IPS-NIHi7 (cell line): ENCODE results near the gene ASPDH.
"Not testable (repeated sequence)": the region's sequence is repeated elsewhere in the genome, so short reads cannot be mapped to it uniquely, and the experiment has no call there.

ENCODE experiments used
- DNase-seq: peaks from one replicate; pipeline ENCODE4 v3.0.0; 2012; ENCODE audit warnings: mixed read lengths; ENCODE audit errors: extremely low spot score

ASPDH gene

DNA sequence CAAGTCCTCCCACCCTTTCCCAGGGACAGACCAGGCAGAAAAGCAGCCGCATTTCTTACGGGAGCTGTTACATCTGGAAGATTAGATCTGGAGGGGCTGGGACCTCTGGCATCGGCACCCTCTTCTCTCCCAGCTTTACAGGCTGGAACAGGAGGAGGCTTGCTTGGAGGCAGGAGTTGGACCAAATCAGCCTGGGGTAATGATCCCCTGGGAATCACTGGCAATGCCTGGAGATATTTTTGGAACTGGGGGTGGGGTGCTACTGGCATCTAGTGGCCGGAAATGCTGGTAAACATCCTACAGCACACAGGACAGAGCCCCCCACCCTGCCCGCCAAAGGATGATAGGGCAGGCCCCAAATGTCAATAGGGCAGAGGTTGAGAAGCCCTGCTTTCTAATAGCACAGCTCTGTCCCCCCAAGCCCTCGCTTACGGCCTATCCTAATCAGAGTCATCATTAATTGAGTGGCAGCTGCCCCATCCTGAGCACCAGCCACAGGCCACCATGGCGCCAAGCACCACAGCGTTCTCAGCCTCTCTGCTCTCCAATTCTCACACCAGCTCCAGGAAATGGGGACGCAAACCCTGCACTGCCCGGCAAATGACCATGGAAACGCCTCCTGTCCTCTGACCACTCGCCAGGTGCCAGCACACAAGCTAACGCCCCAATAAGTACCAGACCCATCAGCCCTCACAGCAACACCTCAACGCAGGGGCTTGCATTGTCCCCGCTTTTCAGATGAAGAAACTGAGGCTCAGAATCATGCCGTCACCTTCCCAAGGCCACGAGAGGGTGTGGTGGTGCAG lies 33.9 kb upstream of the ASPDH start:
- DNase-seq, result no peak

DNA sequence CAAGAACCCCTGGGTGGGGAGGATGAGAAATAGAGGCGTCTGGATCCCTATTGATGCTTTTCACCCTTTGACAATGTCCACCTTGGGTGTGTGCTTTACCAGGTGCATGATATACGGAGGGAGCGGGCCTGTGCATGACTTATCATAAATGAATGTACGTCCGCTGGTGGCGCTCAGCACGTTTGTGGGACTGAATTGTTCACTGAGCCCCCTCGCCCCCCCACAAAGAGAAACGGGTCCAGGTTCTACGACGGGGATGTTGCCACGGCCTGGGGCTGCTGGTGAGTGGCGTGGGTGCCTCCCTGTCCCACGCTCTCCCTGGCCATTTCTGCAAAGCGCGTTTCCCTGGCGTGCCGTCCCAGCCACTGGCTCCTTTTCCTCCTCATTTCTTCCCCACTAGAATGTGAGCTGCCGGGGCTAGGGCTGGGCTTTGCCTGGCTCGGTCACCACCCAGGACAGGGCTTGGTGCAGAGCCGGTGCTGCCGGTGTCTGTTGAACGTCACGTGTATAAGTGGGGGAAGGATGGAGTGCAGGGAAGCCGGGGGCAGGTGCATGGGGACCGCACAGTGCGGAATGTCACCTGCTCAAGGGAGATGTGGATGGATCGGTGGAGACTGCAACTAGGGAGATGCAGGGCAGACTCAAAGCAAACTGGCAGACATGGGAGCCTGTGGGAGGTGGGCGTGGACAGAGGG lies 33.0 kb upstream of the ASPDH start:
- no peak for DNase-seq

DNA sequence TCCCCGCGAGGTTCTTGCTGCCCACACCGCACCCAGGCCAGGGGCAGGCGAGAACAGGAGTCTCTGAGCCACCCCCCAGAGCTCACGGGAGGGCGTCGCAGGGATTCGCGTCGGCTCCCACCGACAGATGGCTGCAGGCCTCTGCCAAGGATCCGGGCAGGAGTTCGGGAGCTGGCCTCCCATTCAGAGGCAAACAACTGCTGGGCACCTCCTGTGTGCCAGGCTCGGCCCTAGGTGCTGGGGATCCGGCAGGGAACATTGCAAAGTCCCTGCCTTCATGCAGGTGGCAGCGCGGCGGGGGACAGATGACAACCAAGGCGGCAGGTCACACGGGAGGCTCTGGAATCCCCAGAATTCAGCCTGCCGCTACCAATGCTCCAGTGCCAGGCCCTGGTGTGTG lies 29.2 kb upstream of the ASPDH start:
- DNase-seq, result no peak

DNA sequence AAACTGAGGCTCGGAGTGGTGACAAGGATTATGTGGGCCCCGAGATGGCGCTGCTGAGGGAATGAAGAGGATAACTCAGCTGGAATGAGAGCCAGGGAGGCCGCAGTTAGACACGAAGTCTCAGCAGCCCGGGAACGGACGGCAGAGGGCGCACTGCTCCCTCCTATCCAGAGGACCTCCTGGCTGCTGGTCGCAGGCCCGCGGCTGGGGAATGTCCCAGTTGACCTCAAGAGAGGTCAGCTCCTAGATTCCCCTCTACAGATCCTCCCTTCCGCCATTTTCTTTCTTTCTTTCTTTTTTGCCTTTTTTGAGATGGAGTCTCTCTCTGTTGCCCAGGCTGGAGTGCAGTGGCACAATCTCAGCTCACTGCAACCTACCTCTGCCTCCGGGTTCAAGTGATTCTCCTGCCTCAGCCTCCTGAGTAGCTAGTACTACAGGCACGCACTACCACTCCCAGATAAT lies 24.1 kb upstream of the ASPDH start:
- peak; percentile 97 for DNase-seq

DNA sequence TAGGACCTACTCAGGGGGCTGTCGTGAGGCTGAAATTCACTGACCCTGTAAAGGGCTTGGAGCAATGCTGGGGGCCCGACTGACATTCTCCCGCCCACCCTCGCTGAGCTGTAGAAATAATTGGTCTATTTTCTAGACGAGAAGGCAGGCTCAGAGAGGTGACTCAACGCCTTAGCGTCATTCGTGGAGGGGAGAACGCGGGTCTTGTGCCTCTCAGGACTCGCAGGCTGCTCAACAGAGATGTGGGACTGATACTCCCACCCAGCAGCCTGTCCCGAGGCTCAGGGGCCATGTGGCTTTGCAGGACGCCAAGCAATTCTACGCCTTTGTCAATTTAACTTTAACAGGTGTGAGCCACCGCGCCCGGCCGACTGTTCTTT lies 23.6 kb upstream of the ASPDH start:
- no peak for DNase-seq

DNA sequence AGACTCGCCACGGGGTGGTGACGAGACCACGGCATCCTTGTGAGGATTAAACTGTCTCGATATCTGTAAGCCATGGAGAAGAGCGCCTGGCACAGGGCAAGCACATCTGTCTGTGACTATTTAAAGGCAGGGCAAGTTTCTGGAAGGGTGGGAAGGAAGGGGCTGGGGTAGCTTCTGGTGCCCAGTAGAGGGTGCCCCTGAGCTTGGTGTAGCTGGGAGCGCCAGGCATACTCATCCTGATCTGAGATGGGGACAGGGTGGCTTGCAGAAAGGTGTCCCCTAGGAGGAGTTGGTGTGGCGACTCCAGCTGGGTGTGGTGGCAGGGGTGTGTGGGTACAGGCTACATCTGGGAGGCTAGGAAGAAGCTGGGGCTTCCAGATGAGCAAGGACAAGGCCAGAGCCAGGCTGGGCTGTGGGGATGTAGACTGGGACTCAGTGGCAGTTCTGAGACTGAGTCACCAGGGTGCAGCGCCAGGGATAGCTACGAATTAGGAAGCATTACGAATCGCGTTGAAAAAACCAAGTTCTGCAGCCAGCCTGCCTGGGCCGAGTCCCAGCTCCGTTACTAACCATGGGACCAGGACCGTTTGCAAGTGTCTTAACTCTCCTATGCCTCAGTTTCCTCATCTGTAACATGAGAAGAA lies 23.1 kb upstream of the ASPDH start:
- DNase-seq, result no peak

DNA sequence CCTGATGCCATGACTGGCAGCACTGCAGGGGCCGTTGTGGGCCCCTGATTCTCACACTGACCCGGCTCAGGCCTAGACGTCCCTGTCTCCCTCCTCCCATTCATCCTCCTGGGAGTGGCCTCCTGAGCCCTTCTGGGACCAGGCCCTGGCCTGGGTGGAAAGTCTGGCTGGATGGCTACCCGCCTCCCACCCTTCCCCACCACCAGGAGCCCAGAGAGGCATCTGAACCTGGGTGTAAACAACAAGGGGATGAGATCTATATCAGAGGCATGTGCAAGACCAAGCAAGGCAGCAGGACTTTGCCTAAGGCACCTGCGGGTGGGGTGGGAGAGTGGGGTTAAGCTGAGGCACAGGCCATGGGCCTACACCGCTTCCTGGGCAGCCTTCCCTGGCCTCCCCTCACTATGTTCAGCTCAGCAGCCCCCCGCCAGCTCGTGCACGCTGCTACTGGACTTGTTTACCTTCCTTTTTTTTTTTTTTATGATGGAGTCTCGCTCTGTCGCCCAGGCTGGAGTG lies 22.0 kb upstream of the ASPDH start:
- DNase-seq, result no peak

DNA sequence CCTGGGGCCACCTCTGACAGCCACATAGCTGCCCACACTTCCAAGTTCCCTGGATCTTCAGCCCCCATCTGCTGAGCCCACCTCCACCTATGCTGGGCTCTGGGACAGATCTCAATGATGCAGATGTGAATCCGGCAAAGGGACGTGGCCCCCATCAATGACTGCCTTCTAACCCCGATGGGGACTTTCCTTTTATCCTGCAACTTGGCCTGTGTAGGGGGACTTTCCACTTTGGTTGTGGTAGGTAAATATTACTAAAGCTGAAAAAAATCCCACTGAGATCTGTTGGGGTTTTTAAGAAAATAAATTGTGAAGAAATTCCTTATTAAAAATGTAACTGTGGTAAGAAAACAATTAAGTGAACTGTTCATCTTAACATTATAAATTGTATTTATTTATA lies 20.8 kb upstream of the ASPDH start:
- no peak for DNase-seq

DNA sequence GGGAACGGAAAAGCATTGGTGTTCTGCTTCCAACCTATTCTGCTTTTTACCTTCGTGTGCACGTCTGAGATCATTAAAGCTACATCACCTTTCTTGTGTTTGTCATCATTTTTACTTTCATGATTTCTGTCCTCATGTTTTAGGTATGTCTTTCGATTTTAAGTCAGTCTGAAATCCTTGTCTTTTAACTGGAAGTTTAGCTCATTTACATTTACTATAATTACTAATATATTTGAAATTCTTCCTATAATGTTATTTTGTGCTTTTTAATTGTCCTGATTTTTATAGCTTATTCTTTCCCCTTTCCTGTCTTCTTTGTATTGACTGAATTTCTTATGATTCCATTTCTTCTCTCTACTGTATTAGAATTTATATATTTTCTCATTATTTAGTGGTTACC lies 19.2 kb upstream of the ASPDH start:
- no peak for DNase-seq

DNA sequence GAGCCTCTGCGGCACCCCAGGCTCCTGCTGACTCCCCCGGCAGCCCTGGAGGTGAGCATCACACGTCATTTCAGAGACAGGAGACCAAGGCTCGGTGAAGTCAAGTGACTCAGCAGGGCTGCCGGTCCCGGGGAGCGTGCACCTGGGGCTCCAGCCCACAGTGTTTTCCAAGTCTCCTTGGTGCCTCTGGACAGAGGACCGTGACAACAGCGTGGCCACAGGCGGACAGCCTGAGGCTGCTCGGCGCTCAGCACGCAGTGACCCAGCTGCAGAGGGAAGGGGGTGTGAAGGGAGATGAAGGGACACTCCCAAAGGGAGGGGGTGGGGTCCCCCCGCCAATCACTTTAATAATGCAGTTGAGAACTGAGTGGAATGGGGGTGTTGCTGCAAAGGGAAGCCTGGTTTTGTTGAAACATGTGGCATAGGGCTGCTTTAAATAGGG lies 17.5 kb upstream of the ASPDH start:
- DNase-seq, result no peak

DNA sequence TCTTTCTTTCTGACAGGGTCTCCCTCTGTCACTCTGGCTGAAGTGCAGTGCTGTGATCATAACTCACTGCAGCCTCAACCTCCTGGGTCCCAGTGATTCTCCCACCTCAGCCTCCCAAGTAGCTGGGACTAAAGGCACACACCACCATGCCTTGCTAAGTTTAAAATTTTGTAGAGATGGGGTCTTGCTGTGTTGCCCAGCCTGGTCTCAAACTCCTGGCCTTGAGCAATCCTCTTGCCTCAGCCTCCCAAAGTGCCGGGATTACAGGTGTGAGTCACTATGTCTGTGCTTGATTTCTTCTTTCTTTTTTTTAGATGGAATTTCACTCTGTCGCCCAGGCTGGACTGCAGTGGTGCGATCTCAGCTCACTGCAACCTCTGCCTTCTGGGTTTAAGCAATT lies 14.3 kb upstream of the ASPDH start:
- DNase-seq, result not testable (repeated sequence)

DNA sequence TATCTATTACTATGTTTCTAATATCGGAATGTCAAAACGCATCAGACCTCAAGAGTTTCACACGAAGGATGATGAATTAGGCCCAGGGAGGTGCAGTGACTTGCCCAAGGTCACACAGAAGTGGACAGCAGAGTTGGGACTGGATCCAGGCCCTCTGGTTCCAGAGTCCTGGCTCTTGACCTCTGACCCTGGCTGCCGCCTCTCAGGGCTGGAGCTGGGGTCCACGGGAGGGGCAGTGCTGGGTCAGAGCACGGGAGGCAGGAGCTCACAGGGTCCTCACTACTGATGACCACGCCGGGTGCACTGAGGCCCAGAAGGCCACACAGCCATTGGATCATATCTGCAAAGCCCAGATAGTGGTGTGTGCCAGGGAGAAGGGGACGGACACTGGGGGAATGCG lies 9.2 kb upstream of the ASPDH start:
- no peak for DNase-seq

DNA sequence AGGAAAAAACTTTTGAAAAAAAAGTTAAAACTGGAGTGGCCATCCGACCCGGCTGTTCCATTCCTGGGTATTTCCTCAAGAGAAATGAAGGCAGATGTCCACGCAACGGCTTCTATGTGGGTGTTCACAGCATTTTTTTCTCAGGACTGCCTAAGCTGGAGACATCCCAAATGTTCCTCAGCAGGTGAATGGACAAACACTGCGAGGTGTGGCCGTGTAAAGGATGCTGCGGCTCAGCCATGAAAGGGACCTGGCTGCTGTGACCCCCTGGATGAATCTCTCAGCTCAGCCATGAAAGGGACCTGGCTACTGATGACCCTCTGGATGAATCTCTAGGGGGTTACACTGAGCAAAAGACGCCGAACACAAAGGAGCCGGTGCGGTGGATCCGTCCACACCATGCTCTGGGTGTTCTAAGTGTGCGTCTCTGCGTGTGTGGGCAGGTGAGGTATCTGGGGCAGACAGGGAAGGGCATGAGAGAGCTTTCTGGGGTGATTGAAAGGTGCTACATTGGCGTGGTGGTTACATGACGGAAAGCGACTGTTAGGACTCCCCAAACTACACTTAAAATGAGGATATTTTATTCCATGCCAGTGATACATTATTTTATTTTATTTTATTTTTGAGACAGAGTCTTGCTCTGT lies 7.2 kb upstream of the ASPDH start:
- no peak for DNase-seq

DNA sequence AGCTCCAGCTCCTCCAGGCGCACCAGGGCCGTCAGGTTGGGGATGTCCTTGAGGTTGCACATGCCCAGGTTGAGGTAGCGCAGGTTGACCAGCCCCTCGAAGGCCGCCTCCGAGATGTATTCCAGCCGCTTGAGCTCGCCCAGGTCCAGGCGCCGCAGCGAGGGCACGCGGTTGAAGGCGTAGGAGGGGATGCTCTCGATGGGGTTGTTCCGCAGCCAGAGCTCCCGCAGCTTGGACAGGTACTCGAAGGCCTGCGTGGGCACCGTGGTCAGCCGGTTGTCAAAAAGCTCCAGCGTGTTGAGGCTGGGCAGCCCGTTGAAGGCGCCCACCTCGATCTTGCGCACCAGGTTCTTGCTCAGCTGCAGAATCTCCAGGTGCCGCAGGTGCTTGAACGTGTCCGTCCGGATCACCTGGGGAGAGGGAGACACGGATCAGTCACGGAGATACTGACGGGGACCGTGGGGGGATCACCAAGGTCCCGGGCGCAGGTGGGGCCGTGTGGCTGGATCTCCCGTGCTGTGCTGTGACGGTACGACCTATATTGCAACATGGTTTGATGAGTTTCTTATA lies 5.4 kb upstream of the ASPDH start:
- DNase-seq, result no peak

DNA sequence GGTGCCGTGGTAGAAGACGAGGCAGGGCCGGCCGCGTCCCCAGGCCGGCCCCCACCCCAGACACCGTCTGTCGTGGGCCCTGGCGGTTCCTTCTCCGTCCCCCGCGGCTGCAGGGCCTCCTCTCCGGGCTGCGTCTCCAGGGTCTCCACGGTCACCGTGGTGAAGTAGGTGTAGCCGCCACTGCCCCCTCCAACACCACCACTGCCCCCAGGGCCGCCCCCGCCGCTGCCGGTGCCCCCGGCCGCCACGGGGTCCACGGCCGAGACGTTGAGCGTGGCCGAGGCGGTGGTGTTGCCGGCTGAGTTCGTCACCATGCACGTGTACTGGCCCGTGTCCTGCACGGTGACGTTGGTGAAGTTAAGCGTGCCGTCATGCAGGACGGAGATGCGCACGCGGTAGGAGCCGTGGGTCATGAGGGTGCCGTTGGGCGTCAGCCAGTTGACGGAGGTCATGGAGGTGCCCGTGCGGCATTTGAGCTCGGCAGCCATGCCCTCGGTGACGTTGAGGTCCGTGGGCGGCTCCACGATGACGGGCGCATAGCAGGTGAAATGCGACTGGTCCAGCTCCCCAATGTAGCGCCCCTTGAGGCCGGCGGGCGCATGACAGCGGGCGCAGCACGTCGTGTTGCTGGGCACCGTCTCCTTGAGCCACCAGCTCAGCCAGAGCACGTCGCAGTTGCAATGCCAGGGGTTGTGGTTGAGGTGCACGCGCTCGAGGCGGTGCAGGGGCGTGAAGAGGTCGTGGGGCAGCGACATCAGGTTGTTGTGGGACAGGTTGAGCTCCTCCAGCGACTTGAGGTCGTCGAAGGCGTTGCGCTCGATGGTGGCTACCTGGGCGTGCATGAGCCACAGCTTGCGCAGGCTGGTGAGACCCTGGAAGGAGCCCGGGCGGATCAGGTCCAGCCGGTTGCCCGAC lies 4.6 kb upstream of the ASPDH start:
- peak; percentile 64 for DNase-seq

DNA sequence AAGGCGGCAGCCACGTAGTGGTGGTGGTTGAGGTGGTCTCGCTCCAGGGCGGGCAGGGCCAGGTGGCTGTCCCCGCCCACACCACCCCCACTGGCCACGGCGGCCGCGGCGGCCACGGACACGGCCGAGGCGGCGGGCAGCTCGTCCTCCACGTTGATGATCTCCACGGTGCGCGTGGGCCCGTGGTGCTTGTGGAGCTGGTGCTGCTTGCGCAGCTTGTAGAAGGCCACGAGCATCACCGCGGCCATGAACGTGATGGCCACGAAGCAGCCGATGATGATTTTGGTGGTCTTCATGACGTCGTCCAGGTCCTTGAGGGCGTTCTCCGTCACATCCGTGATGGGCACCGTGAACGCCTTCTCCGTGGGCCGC lies 4.0 kb upstream of the ASPDH start:
- no peak for DNase-seq

DNA sequence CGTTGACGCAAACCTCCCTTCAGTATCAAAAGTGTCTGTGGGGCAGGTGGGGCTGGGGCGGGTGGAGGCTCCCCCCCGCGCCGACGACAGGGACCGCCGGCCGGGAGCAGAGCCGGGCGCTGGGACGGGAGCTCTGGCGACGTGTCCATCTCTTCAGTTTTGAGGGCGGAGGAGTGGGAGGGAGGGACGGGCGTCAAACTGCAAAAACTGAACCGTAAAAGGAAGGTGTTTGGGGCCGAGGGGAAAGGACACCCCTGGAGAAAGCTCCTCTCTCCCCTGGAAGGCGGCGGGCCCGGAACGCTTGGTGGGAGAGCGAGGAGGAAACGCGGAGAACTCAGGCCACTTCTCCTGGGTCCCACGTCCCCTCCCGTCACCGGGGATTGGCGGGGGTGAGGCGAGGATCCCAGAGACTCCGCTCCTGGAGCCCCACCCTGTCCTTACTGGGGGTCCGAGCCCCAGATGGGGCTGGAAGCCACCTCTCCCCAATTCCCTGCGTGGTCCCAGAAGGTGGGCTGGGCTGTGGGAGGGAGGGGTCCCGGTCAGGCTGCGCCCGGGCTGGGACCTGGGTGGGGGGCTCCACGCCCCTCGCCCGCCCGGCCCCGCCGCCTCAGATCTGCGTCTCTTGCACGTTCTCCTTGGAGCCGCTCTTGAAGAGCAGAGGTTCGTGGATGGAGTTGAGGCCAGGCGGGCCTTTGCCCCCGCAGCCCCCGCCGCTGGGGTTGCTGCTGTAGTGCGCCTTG lies 3.4 kb upstream of the ASPDH start:
- DNase-seq, result no peak

DNA sequence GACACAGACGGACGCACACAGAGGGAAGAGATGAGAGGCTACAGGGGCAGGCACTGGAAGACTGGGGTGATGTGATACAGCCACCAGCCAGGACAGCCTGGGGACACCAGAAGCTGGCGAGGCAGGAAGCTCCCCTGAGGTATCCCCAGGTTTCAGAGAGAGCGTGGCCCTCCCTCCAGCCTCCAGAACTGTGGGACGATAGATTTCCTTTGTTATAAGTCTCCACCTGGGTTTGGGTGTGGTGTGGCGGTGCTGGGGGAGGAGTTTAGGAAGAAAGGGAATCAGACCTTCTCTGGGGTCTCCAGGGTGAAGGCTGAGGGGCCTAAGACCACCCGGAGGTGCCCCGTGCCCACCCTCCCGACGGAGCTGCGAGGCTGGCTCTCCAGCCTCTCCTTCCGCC lies 2.7 kb upstream of the ASPDH start:
- DNase-seq, result no peak

DNA sequence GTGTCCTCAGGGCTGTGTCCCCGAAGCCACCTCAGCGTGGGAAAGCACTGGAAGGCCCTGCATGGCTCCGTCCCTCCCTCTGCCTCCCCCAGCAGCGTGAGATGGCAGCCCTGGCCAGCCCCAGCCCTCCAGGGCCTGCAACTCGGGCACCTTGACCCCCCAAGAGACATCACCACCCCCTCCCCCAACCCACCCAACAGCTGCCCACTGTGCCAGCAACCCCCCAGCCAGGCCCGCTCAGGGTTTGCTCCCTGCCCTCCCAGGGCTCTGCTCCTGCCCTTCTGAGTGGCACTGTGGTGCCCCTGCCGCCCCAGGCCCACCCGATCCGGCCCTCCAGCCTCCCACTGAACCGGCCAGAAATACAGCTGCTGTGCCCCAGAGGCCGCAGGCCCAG lies 1.5 kb upstream of the ASPDH start:
- no peak for DNase-seq
